IMR-90 (cell line): ENCODE data around the gene LARP4B. TPM values are rescaled to one million over a fixed set of nuclear protein-coding genes. Genes with fewer than 3 reads are reported as not detected.

Source experiments
- ATAC-seq: fragments of 200-7000 bp; cut with Tn5 transposase; 2 replicates; pipeline ENCODE4 v1.9.1; 2020; ENCODE audit warnings: low read depth, mild to moderate bottlenecking, moderate library complexity
- BruUV-seq: library from RNA; stranded (reverse); fragments of 400-500 nt; replicated peaks from 2 replicates; lab custom pipeline; 2021; lab: Mats Ljungman, UMichigan
- CTCF ChIA-PET: fragments of 300-600 bp; formaldehyde crosslinking; extraction: SDS; loops from one replicate; lab custom pipeline; 2021; ENCODE audit warnings: antibody characterized with exemption; lab: Yijun Ruan, JAX
- POLR2A ChIA-PET: fragments of 300-600 bp; sonication (Branson Sonifier 250); formaldehyde crosslinking; loops from one replicate; lab custom pipeline; 2022; ENCODE audit warnings: antibody characterized with exemption; ENCODE audit not compliant: unreplicated experiment; lab: Charles Lee
- DNase-seq: peaks from one replicate; pipeline ENCODE4 v3.0.0; 2013
- H2AFZ ChIP-seq: replicated peaks from 2 replicates; pipeline ENCODE3; 2013; ENCODE audit warnings: low read length, mild to moderate bottlenecking; ENCODE audit not compliant: poor library complexity
- H2AK5ac ChIP-seq: 2 replicates; pipeline ENCODE4 v1.6.1; 2013; ENCODE audit warnings: low read depth, low read length, inconsistent platforms
- H2AK9ac ChIP-seq: replicated peaks from 2 replicates; pipeline ENCODE3; 2013; ENCODE audit warnings: mild to moderate bottlenecking, low read depth, low read length, moderate library complexity; ENCODE audit not compliant: poor library complexity
- H2BK120ac ChIP-seq: 2 replicates; pipeline ENCODE4 v1.6.1; 2013; ENCODE audit warnings: low read depth, low read length, inconsistent platforms
- H2BK15ac ChIP-seq: 3 replicates; pipeline ENCODE4 v1.6.1; 2013; ENCODE audit warnings: low read depth, low read length, inconsistent platforms
- H2BK20ac ChIP-seq: 2 replicates; pipeline ENCODE4 v1.6.1; 2013; ENCODE audit warnings: low read depth, mild to moderate bottlenecking, inconsistent platforms, low read length, moderate library complexity
- H2BK5ac ChIP-seq: 2 replicates; pipeline ENCODE4 v1.6.1; 2013; ENCODE audit warnings: mild to moderate bottlenecking, low read depth, low read length, inconsistent platforms; ENCODE audit not compliant: poor library complexity, severe bottlenecking
- H3K14ac ChIP-seq: replicated peaks from 2 replicates; pipeline ENCODE4 v1.6.1; 2013; ENCODE audit warnings: low read depth, low read length, inconsistent platforms
- H3K18ac ChIP-seq: 2 replicates; pipeline ENCODE4 v1.6.1; 2013; ENCODE audit warnings: low read depth, low read length, control low read depth
- H3K23ac ChIP-seq: 2 replicates; pipeline ENCODE4 v1.6.1; 2013; ENCODE audit warnings: low read depth, low read length, inconsistent platforms
- H3K27ac ChIP-seq: 2 replicates; pipeline ENCODE4 v1.5.1; 2013; ENCODE audit warnings: mild to moderate bottlenecking, control low read depth, low read length; ENCODE audit not compliant: insufficient read depth
- H3K27me3 ChIP-seq: 2 replicates; pipeline ENCODE4 v1.6.1; 2013; ENCODE audit warnings: low read length; ENCODE audit not compliant: control insufficient read depth, insufficient read depth
- H3K36me3 ChIP-seq: 2 replicates; pipeline ENCODE4 v1.6.1; 2013; ENCODE audit warnings: low read length, mixed read lengths; ENCODE audit not compliant: control insufficient read depth, insufficient read depth
- H3K4ac ChIP-seq: 2 replicates; pipeline ENCODE4 v1.6.1; 2013; ENCODE audit warnings: low read depth, low read length, inconsistent platforms
- H3K4me1 ChIP-seq: 2 replicates; pipeline ENCODE4 v1.6.1; 2013; ENCODE audit warnings: low read length, mixed read lengths; ENCODE audit not compliant: control insufficient read depth, insufficient read depth
- H3K4me2 ChIP-seq: 2 replicates; pipeline ENCODE4 v1.6.1; 2013; ENCODE audit warnings: low read depth, mild to moderate bottlenecking, control low read depth, low read length, moderate library complexity
- H3K4me3 ChIP-seq: 2 replicates; pipeline ENCODE4 v1.5.1; 2013; ENCODE audit warnings: low read depth, mild to moderate bottlenecking, control low read depth, low read length, moderate library complexity; ENCODE audit not compliant: insufficient read depth
- H3K56ac ChIP-seq: 2 replicates; pipeline ENCODE4 v1.6.1; 2013; ENCODE audit warnings: low read length, inconsistent platforms; ENCODE audit not compliant: insufficient read depth; ENCODE audit errors: extremely low read depth
- H3K79me1 ChIP-seq, 2 experiments: 2 replicates each; pipeline ENCODE4 v1.6.1; 2013; ENCODE audit warnings: low read length in 2 of 2, inconsistent platforms in 1 of 2, low read depth in 1 of 2
- H3K9ac ChIP-seq: 2 replicates; pipeline ENCODE4 v1.6.1; 2013; ENCODE audit warnings: low read depth, low read length, control low read depth
- H3K9me1 ChIP-seq: 2 replicates; pipeline ENCODE4 v1.6.1; 2013; ENCODE audit warnings: low read length, inconsistent platforms; ENCODE audit not compliant: insufficient read depth
- H3K9me3 ChIP-seq: 2 replicates; pipeline ENCODE4 v1.6.1; 2013; ENCODE audit warnings: low read length; ENCODE audit not compliant: control insufficient read depth, insufficient read depth
- H4K20me1 ChIP-seq: 2 replicates; pipeline ENCODE4 v1.6.1; 2013; ENCODE audit warnings: low read length, inconsistent platforms; ENCODE audit not compliant: insufficient read depth
- H4K5ac ChIP-seq: 2 replicates; pipeline ENCODE4 v1.6.1; 2013; ENCODE audit warnings: mild to moderate bottlenecking, low read depth, low read length, control low read depth
- H4K8ac ChIP-seq, 2 experiments: 2 replicates each; pipeline ENCODE4 v1.6.1; 2013; ENCODE audit warnings: low read depth in 2 of 2, low read length in 2 of 2, control low read depth in 1 of 2, inconsistent platforms in 1 of 2
- H4K91ac ChIP-seq: 2 replicates; pipeline ENCODE4 v1.6.1; 2013; ENCODE audit warnings: low read depth, low read length, inconsistent platforms; ENCODE audit not compliant: insufficient read depth
- BHLHE40 ChIP-seq: fragments of 150-350 bp; IDR thresholded peaks from 2 replicates; pipeline ENCODE4 v1.6.1; 2016; ENCODE audit warnings: mild to moderate bottlenecking, low read depth, low read length
- CEBPB ChIP-seq: IDR thresholded peaks from 2 replicates; pipeline ENCODE4 v1.6.1; 2012; ENCODE audit warnings: low read depth, low read length, improper control_type of control experiment
- CHD1 ChIP-seq: IDR thresholded peaks from 2 replicates; pipeline ENCODE4 v1.6.1; 2012; ENCODE audit warnings: low read depth, low read length, improper control_type of control experiment
- CTCF ChIP-seq: conservative IDR thresholded peaks from 2 replicates; pipeline ENCODE4 v1.5.1; 2012; ENCODE audit warnings: mild to moderate bottlenecking, low read depth, low read length, improper control_type of control experiment
- ELK1 ChIP-seq: fragments of 150-350 bp; IDR thresholded peaks from 2 replicates; pipeline ENCODE4 v1.6.1; 2016; ENCODE audit warnings: low read depth, mild to moderate bottlenecking, low read length, moderate library complexity, borderline replicate concordance
- FOS ChIP-seq: fragments of 150-350 bp; IDR thresholded peaks from 2 replicates; pipeline ENCODE4 v1.6.1; 2016; ENCODE audit warnings: low read depth, low read length
- MAFK ChIP-seq: IDR thresholded peaks from 2 replicates; pipeline ENCODE4 v1.6.1; 2012; ENCODE audit warnings: low read depth, low read length, improper control_type of control experiment
- MAZ ChIP-seq: IDR thresholded peaks from 2 replicates; pipeline ENCODE4 v1.6.1; 2012; ENCODE audit warnings: low read depth, mild to moderate bottlenecking, low read length, improper control_type of control experiment, moderate library complexity, borderline replicate concordance
- MXI1 ChIP-seq: IDR thresholded peaks from 2 replicates; pipeline ENCODE4 v1.6.1; 2012; ENCODE audit warnings: low read depth, mild to moderate bottlenecking, low read length, moderate library complexity, borderline replicate concordance
- NFE2L2 ChIP-seq: fragments of 150-350 bp; IDR thresholded peaks from 2 replicates; pipeline ENCODE4 v1.6.1; 2016; ENCODE audit warnings: low read depth, mild to moderate bottlenecking, low read length
- POLR2A ChIP-seq: IDR thresholded peaks from 2 replicates; pipeline ENCODE4 v1.6.1; 2012; ENCODE audit warnings: mild to moderate bottlenecking, low read depth, low read length
- RAD21 ChIP-seq: IDR thresholded peaks from 2 replicates; pipeline ENCODE4 v1.6.1; 2012; ENCODE audit warnings: low read length, improper control_type of control experiment
- RCOR1 ChIP-seq: IDR thresholded peaks from 2 replicates; pipeline ENCODE4 v1.6.1; 2012; ENCODE audit warnings: mild to moderate bottlenecking, low read length, improper control_type of control experiment; ENCODE audit not compliant: insufficient replicate concordance
- RFX5 ChIP-seq: IDR thresholded peaks from 2 replicates; pipeline ENCODE4 v1.8.0; 2012; ENCODE audit warnings: low read depth, mild to moderate bottlenecking, low read length, moderate library complexity
- SMC3 ChIP-seq: fragments of 150-350 bp; IDR thresholded peaks from 2 replicates; pipeline ENCODE4 v1.6.1; 2016; ENCODE audit warnings: low read depth, mild to moderate bottlenecking, antibody characterized with exemption, low read length, moderate library complexity
- USF2 ChIP-seq: fragments of 150-350 bp; IDR thresholded peaks from 2 replicates; pipeline ENCODE4 v1.6.1; 2017; ENCODE audit warnings: mild to moderate bottlenecking, antibody characterized with exemption, low read length, low read depth
- WGBS, 2 experiments: methylation state at CpG; one replicate each; pipeline versions ENCODE4 v1.1.5 to v1.1.7; 2013; ENCODE audit warnings: missing lambda C conversion rate in 2 of 2; ENCODE audit not compliant: insufficient read length in 1 of 2; ENCODE audit errors: extremely low coverage in 2 of 2; 5-methylcytosine and 5-hydroxymethylcytosine counted together
- dilution Hi-C: fragments of 300-500 bp; cut with HindIII; formaldehyde crosslinking; loops from one replicate; pipeline ENCODE4 v1.14.3; 2018; ENCODE audit warnings: low sequenced_read_pairs; ENCODE audit not compliant: unreplicated experiment
- in situ Hi-C: fragments of 300-500 bp; cut with MboI; formaldehyde crosslinking; loops from 3 replicates; pipeline ENCODE4 v1.14.3; 2019; ENCODE audit warnings: low sequenced_read_pairs, inconsistent platforms, mixed read lengths
- intact Hi-C: fragments of 100-400 bp; cut with micrococcal nuclease; formaldehyde crosslinking; loops from 2 replicates; pipeline ENCODE4 v1.10.0; 2022
- polyA plus RNA-seq, 3 experiments: library from polyadenylated mRNA; depleted of rRNA; stranded (reverse); fragments of >200 nt; gene quantifications; 2 replicates each; pipeline ENCODE4 v1.2.3, GENCODE V29; 2012; ENCODE audit warnings: low replicate concordance in 1 of 3
- total RNA-seq: library from RNA; depleted of rRNA; stranded (reverse); fragments of >200 nt; gene quantifications from 2 replicates; pipeline ENCODE4 v1.2.3, GENCODE V29; 2012

The LARP4B gene
- total and polyA plus RNA-seq, 2 of the 4 experiments (the other 2 are of a cell fraction), result 24.3 to 25.5 TPM

GRCh38 chr10:812787-813186, 118.7 kb downstream of the LARP4B start:
- Histone ChIP-seq H2BK15ac (no peak overlapping the region), H2AK9ac (no peak overlapping the region), H3K18ac (no peak overlapping the region), H3K79me1 (peaks cover 29 to 48% of the 10 kb centered on the region in 2 experiments; a peak in 3 of 4 replicates), H4K20me1 (peaks cover 20% of the 10 kb centered on the region; the same call in 1 of the 2 replicates), H3K4me3 (no peak overlapping the region), H2AFZ (no peak overlapping the region), H3K4me2 (no peak overlapping the region), H4K8ac (no peak overlapping the region), H3K4me1 (peaks cover 2% of the 10 kb centered on the region; the same call in 1 of the 2 replicates), H2BK120ac (no peak overlapping the region), H2BK20ac (no peak overlapping the region), H3K4ac (no peak overlapping the region), H3K27ac (no peak overlapping the region), H4K91ac (no peak overlapping the region), H3K14ac (no peak overlapping the region), H3K27me3 (no peaks in the 10 kb centered on the region), H3K56ac (no peak overlapping the region), H4K5ac (no peak overlapping the region), H3K36me3 (peaks cover 63% of the 10 kb centered on the region), H3K9me1 (peaks cover 10% of the 10 kb centered on the region; the same call in 1 of the 2 replicates), H2AK5ac (no peak overlapping the region), H3K9me3 (no peaks in the 10 kb centered on the region), H3K23ac (no peak overlapping the region), H3K9ac (no peak overlapping the region), H2BK5ac (no peak overlapping the region)
- ChIA-PET CTCF (no interaction called here), POLR2A (no interaction called here)
- TF ChIP-seq CHD1 (no peak), RAD21 (no peak), USF2 (no peak), FOS (no peak), ELK1 (no peak), MAFK (no peak), RFX5 (no peak), MAZ (no peak), POLR2A (no peak), MXI1 (no peak), NFE2L2 (no peak), CTCF (no peak), CEBPB (no peak), SMC3 (no peak), RCOR1 (no peak), BHLHE40 (no peak)
- dilution Hi-C loops (no loop called here), intact Hi-C loops (no loop called here), in situ Hi-C loops (no loop called here)
- ATAC-seq (no peak), DNase-seq (no peak)
- 80% methylated on average over 1 of the region's 19 CpGs; no CpG with 5 or more reads in 1 of the 2 experiments for WGBS, 2 experiments
- BruUV-seq, result no TSS peak
